Keratinocyte (primary cell): ENCODE measurements around the gene FBRSL1. TPM values are rescaled to one million over a fixed set of nuclear protein-coding genes. Genes with fewer than 3 reads are reported as not detected.

ENCODE experiments used
- DNase-seq: peaks from one replicate; pipeline ENCODE4 v3.0.0-alpha.2; 2011; ENCODE audit warnings: low read depth, missing footprints, low spot score
- FAIRE-seq: peaks from 2 replicates; lab custom pipeline; 2011; peaks lifted over from hg19 to GRCh38; lab: Jason Lieb, UNC
- H2AFZ ChIP-seq: 2 replicates; pipeline ENCODE4 v1.6.0; 2012; ENCODE audit warnings: low read length, control low read depth, inconsistent platforms; ENCODE audit not compliant: control insufficient read depth
- H3K27ac ChIP-seq: 2 replicates; pipeline ENCODE4 v1.5.1; 2011; ENCODE audit warnings: low read length; ENCODE audit not compliant: control insufficient read depth, insufficient read depth
- H3K27me3 ChIP-seq: 3 replicates; pipeline ENCODE4 v1.6.0; 2011; ENCODE audit warnings: low read length; ENCODE audit not compliant: control insufficient read depth, insufficient read depth; ENCODE audit errors: extremely low read depth
- H3K36me3 ChIP-seq, 2 experiments: 2 replicates in 1 of 2; 3 replicates in 1 of 2; pipeline ENCODE4 v1.5.1; 2011; ENCODE audit warnings: low read length in 2 of 2, mild to moderate bottlenecking in 1 of 2; ENCODE audit not compliant: control insufficient read depth in 2 of 2, insufficient read depth in 2 of 2; ENCODE audit errors: extremely low read depth in 1 of 2
- H3K4me1 ChIP-seq: 3 replicates; pipeline ENCODE4 v1.5.1; 2011; ENCODE audit warnings: low read length; ENCODE audit not compliant: control insufficient read depth, insufficient read depth; ENCODE audit errors: extremely low read depth
- H3K4me2 ChIP-seq: 3 replicates; pipeline ENCODE4 v1.6.0; 2011; ENCODE audit warnings: low read depth, low read length; ENCODE audit not compliant: control insufficient read depth, insufficient read depth; ENCODE audit errors: extremely low read depth
- H3K4me3 ChIP-seq, 3 experiments: fragments of 200-600 bp in 1 of 3; sonication (generic) in 1 of 3; 2 replicates in 2 of 3; 3 replicates in 1 of 3; pipeline ENCODE4 v1.5.1; 2011 to 2016; ENCODE audit warnings: low read length in 3 of 3, mild to moderate bottlenecking in 3 of 3, control low read depth in 2 of 3, inconsistent platforms in 1 of 3, low read depth in 1 of 3, mixed read lengths in 1 of 3, mixed run types in 1 of 3, moderate library complexity in 1 of 3; ENCODE audit not compliant: control insufficient read depth in 2 of 3, insufficient read depth in 2 of 3; ENCODE audit errors: extremely low read depth in 1 of 3
- H3K79me2 ChIP-seq: 2 replicates; pipeline ENCODE4 v1.6.0; 2012; ENCODE audit warnings: low read length; ENCODE audit not compliant: control insufficient read depth, insufficient read depth
- H3K9ac ChIP-seq: 3 replicates; pipeline ENCODE4 v1.6.0; 2011; ENCODE audit warnings: low read length; ENCODE audit not compliant: control insufficient read depth, insufficient read depth; ENCODE audit errors: extremely low read depth
- H3K9me1 ChIP-seq: 3 replicates; pipeline ENCODE4 v1.6.0; 2011; ENCODE audit warnings: low read length; ENCODE audit not compliant: control insufficient read depth, insufficient read depth; ENCODE audit errors: extremely low read depth
- H3K9me3 ChIP-seq: 2 replicates; pipeline ENCODE4 v1.5.1; 2012; ENCODE audit warnings: low read depth, low read length; ENCODE audit not compliant: control insufficient read depth
- H4K20me1 ChIP-seq: 3 replicates; pipeline ENCODE4 v1.6.0; 2011; ENCODE audit warnings: low read length; ENCODE audit not compliant: control insufficient read depth, insufficient read depth; ENCODE audit errors: extremely low read depth
- EZH2 ChIP-seq: IDR thresholded peaks from one replicate; pipeline ENCODE4 v1.6.1; 2012; ENCODE audit warnings: inconsistent platforms, mild to moderate bottlenecking, low read length, moderate library complexity
- dilution Hi-C: fragments of 300-500 bp; cut with MboI; formaldehyde crosslinking; loops from one replicate; pipeline ENCODE4 v1.7.0; 2020; ENCODE audit warnings: low sequenced_read_pairs; ENCODE audit not compliant: extremely low pct_ligation_motif_present
- polyA plus RNA-seq, 5 experiments: library from polyadenylated mRNA; depleted of rRNA in 3 of 5; stranded (reverse) in 3 of 5; stranded (forward) in 1 of 5; unstranded in 1 of 5; fragments of >200 nt; gene quantifications; 1 replicate in 1 of 5; 2 replicates in 3 of 5; 3 replicates in 1 of 5; pipeline versions ENCODE4 v1.2.1 to v1.2.3, GENCODE V29; 2011 to 2012; ENCODE audit warnings: missing spikeins in 2 of 5, low read depth in 1 of 5, low replicate concordance in 1 of 5
- TF ChIP-seq, protein P1 (sequence below), 3 experiments: IDR thresholded peaks in 1 of 3; conservative IDR thresholded peaks in 1 of 3; optimal IDR thresholded peaks in 1 of 3; 2 replicates in 2 of 3; 3 replicates in 1 of 3; pipeline versions ENCODE3 to v1.5.1; 2011; ENCODE audit warnings: low read length in 3 of 3, mild to moderate bottlenecking in 3 of 3, moderate library complexity in 2 of 3, control low read depth in 1 of 3, inconsistent platforms in 1 of 3; ENCODE audit not compliant: insufficient read depth in 2 of 3; ENCODE audit errors: extremely low read depth in 1 of 3

Gene FBRSL1
- polyA plus RNA-seq, 1 donor (not counting 4 experiments of a cell fraction or from before 2014, with no cell fraction given) = 0.89 TPM

DNA sequence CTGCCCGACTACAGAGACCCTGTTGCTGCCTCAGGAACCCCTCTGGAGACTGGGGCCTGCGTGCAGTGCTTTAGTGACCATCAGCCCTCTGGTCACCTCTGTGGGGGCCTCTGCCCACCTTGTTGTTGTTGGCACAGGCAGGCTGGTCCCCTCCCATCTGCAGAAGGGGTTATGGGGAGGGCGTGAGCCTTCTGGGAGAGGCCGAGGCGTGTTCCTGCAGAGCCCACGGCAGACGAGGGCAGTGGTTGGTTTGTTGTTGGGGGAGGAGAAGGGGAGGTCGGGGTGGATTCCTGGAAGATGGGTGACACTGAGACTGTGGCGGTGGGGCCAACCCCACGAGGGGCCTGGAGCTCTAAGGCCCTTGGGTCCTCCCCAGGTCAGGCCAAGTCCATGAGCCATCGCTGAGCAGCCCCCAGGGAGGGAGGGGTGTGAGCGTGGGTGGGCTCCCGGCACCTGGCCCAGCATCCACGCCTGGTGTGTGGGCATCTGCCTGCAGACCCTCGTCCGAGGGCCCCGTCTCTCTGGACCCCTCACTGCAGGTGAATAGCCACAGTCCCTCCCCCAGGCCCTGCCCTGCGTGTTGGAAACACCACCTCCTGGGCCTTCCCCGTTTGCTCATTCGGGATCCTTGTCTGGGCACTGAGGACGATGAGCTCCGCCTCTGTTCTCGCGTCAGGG is 23.6 kb downstream of the FBRSL1 start:
- dilution Hi-C loops = no loop called here
- H3K4me3 ChIP-seq = no peak overlapping the region
- no peak overlapping the region for H3K27ac ChIP-seq
- no peaks in the 10 kb centered on the region for H3K27me3 ChIP-seq
- peaks cover 3% of the 10 kb centered on the region for H4K20me1 ChIP-seq
- no peak overlapping the region for H3K9ac ChIP-seq
- no peaks in the 10 kb centered on the region for H3K9me1 ChIP-seq
- peaks cover 0 to 6% of the 10 kb centered on the region in 2 experiments for H3K36me3 ChIP-seq
- FAIRE-seq = no peak
- no peak overlapping the region for H3K4me2 ChIP-seq
- H3K4me1 ChIP-seq = peaks cover 9% of the 10 kb centered on the region
- no peak overlapping the region for H2AFZ ChIP-seq
- DNase-seq = no peak
- peaks cover 4% of the 10 kb centered on the region for H3K9me3 ChIP-seq
- H3K79me2 ChIP-seq = no peaks in the 10 kb centered on the region
- no peak for TF ChIP-seq EZH2
- TF ChIP-seq, protein P1, sequence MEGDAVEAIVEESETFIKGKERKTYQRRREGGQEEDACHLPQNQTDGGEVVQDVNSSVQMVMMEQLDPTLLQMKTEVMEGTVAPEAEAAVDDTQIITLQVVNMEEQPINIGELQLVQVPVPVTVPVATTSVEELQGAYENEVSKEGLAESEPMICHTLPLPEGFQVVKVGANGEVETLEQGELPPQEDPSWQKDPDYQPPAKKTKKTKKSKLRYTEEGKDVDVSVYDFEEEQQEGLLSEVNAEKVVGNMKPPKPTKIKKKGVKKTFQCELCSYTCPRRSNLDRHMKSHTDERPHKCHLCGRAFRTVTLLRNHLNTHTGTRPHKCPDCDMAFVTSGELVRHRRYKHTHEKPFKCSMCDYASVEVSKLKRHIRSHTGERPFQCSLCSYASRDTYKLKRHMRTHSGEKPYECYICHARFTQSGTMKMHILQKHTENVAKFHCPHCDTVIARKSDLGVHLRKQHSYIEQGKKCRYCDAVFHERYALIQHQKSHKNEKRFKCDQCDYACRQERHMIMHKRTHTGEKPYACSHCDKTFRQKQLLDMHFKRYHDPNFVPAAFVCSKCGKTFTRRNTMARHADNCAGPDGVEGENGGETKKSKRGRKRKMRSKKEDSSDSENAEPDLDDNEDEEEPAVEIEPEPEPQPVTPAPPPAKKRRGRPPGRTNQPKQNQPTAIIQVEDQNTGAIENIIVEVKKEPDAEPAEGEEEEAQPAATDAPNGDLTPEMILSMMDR (optimal IDR thresholded peaks at IDR 0.05 in 1 of 3, IDR thresholded peaks at IDR 0.05 in 1 of 3, conservative IDR thresholded peaks at IDR 0.05 in 1 of 3; ENCODE audit: extremely low read depth in 1 of 3, insufficient read depth in 2 of 3, low read length in 3 of 3) = no peak

GRCh38 chr12:132514216-132514820 is 24.4 kb downstream of the FBRSL1 start:
- H4K20me1 ChIP-seq = peaks cover 7% of the 10 kb centered on the region
- no peaks in the 10 kb centered on the region for H3K9me1 ChIP-seq
- no peaks in the 10 kb centered on the region for H3K79me2 ChIP-seq
- H3K27me3 ChIP-seq = no peaks in the 10 kb centered on the region
- H3K9ac ChIP-seq = no peak overlapping the region
- no peak overlapping the region for H2AFZ ChIP-seq
- no peak overlapping the region for H3K4me2 ChIP-seq
- dilution Hi-C loops = no loop called here
- H3K27ac ChIP-seq = no peak overlapping the region
- H3K36me3 ChIP-seq = peaks cover 0 to 6% of the 10 kb centered on the region in 2 experiments
- DNase-seq = no peak
- peaks cover 8% of the 10 kb centered on the region for H3K9me3 ChIP-seq
- no peak overlapping the region for H3K4me3 ChIP-seq
- TF ChIP-seq, protein P1 (optimal IDR thresholded peaks at IDR 0.05 in 1 of 3, IDR thresholded peaks at IDR 0.05 in 1 of 3, conservative IDR thresholded peaks at IDR 0.05 in 1 of 3; ENCODE audit: extremely low read depth in 1 of 3, insufficient read depth in 2 of 3, low read length in 3 of 3) = no peak
- TF ChIP-seq EZH2 = no peak
- no peak for FAIRE-seq
- peaks cover 9% of the 10 kb centered on the region for H3K4me1 ChIP-seq
